ENCODE data around the gene MAJIN.
A peak's percentile ranks its signal among the peaks of the same experiment; 100 is the strongest.

The MAJIN gene

GRCh38 chr11:64915376-64915887, 56.5 kb downstream of the MAJIN start:
- Histone ChIP-seq H3K9ac (ENCODE audit: low read depth, low read length) (peak overlapping the region; percentile 75), H3K4me1 (ENCODE audit: insufficient read depth, low read length) (peaks cover 32% of the 10 kb centered on the region), H3K4me3 (ENCODE audit: low read depth in 1 of 2, low read length in 2 of 2) (peak overlapping the region; percentile 57 to 71; a peak in 3 of 4 replicates), H3K4me2 (ENCODE audit: insufficient read depth, low read length) (peak overlapping the region; percentile 91), H3K79me2 (ENCODE audit: insufficient read depth, low read length) (peaks cover 19% of the 10 kb centered on the region), H3K27ac (ENCODE audit: low read length) (peak overlapping the region; percentile 75; the same call in 1 of the 2 replicates), H3K9me3 (ENCODE audit: insufficient read depth, low read length, severe bottlenecking) (no peaks in the 10 kb centered on the region), H3K36me3 (ENCODE audit: insufficient read depth, low read length) (peaks cover 38% of the 10 kb centered on the region), H2AFZ (ENCODE audit: low read depth, low read length) (no peak overlapping the region), H4K20me1 (ENCODE audit: insufficient read depth, low read length) (0 out of 2 replicates have a peak, but pooled peaks cover 2% of the 10 kb centered on the region), H3K27me3 (ENCODE audit: insufficient read depth, low read length, poor library complexity) (no peaks in the 10 kb centered on the region)
- DNase-seq (no peak), ATAC-seq (ENCODE audit: insufficient read depth, low read depth) (no peak)
- TF ChIP-seq EZH2 (IDR thresholded peaks at IDR 0.05; ENCODE audit: borderline replicate concordance, low read depth, low read length, severe bottlenecking) (no peak), CTCF (IDR thresholded peaks at IDR 0.05; ENCODE audit: borderline replicate concordance, extremely low read depth, low read length, poor library complexity, severe bottlenecking) (no peak)

- no peak overlapping the region for H3K9ac ChIP-seq (ENCODE audit: low read depth, low read length)
Observed at GRCh38 chr11:64914123-64914522, 57.8 kb downstream of the MAJIN start.

GRCh38 chr11:64913171-64913727, 58.7 kb downstream of the MAJIN start:
- Histone ChIP-seq H4K20me1 (ENCODE audit: insufficient read depth, low read length) (0 out of 2 replicates have a peak, but pooled peaks cover 2% of the 10 kb centered on the region), H3K27me3 (ENCODE audit: insufficient read depth, low read length, poor library complexity) (no peaks in the 10 kb centered on the region), H3K79me2 (ENCODE audit: insufficient read depth, low read length) (peaks cover 19% of the 10 kb centered on the region), H3K9ac (ENCODE audit: low read depth, low read length) (no peak overlapping the region), H3K27ac (ENCODE audit: low read length) (no peak overlapping the region), H3K4me1 (ENCODE audit: insufficient read depth, low read length) (peaks cover 26% of the 10 kb centered on the region), H3K4me3 (ENCODE audit: low read depth in 1 of 2, low read length in 2 of 2) (no peak overlapping the region), H3K36me3 (ENCODE audit: insufficient read depth, low read length) (peaks cover 58% of the 10 kb centered on the region), H3K4me2 (ENCODE audit: insufficient read depth, low read length) (no peak overlapping the region), H3K9me3 (ENCODE audit: insufficient read depth, low read length, severe bottlenecking) (no peaks in the 10 kb centered on the region), H2AFZ (ENCODE audit: low read depth, low read length) (no peak overlapping the region)
- ATAC-seq (ENCODE audit: insufficient read depth, low read depth): no peak
- no peak for DNase-seq
- TF ChIP-seq CTCF (IDR thresholded peaks at IDR 0.05; ENCODE audit: borderline replicate concordance, extremely low read depth, low read length, poor library complexity, severe bottlenecking) (no peak), EZH2 (IDR thresholded peaks at IDR 0.05; ENCODE audit: borderline replicate concordance, low read depth, low read length, severe bottlenecking) (no peak)

More at GRCh38 chr11:64914123-64914522, 57.8 kb downstream of the MAJIN start:
- H3K27ac ChIP-seq (ENCODE audit: low read length): no peak overlapping the region
- no peaks in the 10 kb centered on the region for H3K27me3 ChIP-seq (ENCODE audit: insufficient read depth, low read length, poor library complexity)
- H3K36me3 ChIP-seq (ENCODE audit: insufficient read depth, low read length): peaks cover 51% of the 10 kb centered on the region
- ATAC-seq (ENCODE audit: insufficient read depth, low read depth): no peak
- no peak for TF ChIP-seq EZH2 (IDR thresholded peaks at IDR 0.05; ENCODE audit: borderline replicate concordance, low read depth, low read length, severe bottlenecking)
- TF ChIP-seq CTCF (IDR thresholded peaks at IDR 0.05; ENCODE audit: borderline replicate concordance, extremely low read depth, low read length, poor library complexity, severe bottlenecking): no peak
- no peak overlapping the region for H3K4me2 ChIP-seq (ENCODE audit: insufficient read depth, low read length)
- H2AFZ ChIP-seq (ENCODE audit: low read depth, low read length): no peak overlapping the region
- no peaks in the 10 kb centered on the region for H3K9me3 ChIP-seq (ENCODE audit: insufficient read depth, low read length, severe bottlenecking)
- DNase-seq: no peak
- H3K4me3 ChIP-seq (ENCODE audit: low read depth in 1 of 2, low read length in 2 of 2): no peak overlapping the region
- peaks cover 32% of the 10 kb centered on the region for H3K4me1 ChIP-seq (ENCODE audit: insufficient read depth, low read length)
- 0 out of 2 replicates have a peak, but pooled peaks cover 2% of the 10 kb centered on the region for H4K20me1 ChIP-seq (ENCODE audit: insufficient read depth, low read length)
- H3K79me2 ChIP-seq (ENCODE audit: insufficient read depth, low read length): peaks cover 19% of the 10 kb centered on the region

Measured in DND-41 (cell line).